HuH-7 (cell line): Measurements from ENCODE around the gene NECTIN4.
"Not testable (repeated sequence)": the region's sequence is repeated elsewhere in the genome, so short reads cannot be mapped to it uniquely, and the experiment has no call there.

ENCODE experiments used
- DNase-seq: peaks from one replicate; pipeline ENCODE4 v3.0.0; 2011; ENCODE audit warnings: low spot score

Gene NECTIN4

GRCh38 chr1:161089251-161089924 is at the start of gene NECTIN4:
TSS of gene NECTIN4 (minus strand) at chr1:161089558. CDS start at chr1:161089296, 262 bp downstream.
- no peak for DNase-seq

GRCh38 chr1:161138431-161138830 is 49.1 kb upstream of the NECTIN4 start:
- DNase-seq = no peak

- no peak for DNase-seq
These were observed 48.5 kb upstream of the NECTIN4 start for GRCh38 chr1:161137881-161138280.

GRCh38 chr1:161133220-161133740 is 43.9 kb upstream of the NECTIN4 start:
- DNase-seq = no peak

GRCh38 chr1:161132410-161133219 is 43.3 kb upstream of the NECTIN4 start, which contains the start of gene DEDD:
TSS of gene DEDD (minus strand) at chr1:161132667. CDS start at chr1:161124462, 8,205 bp downstream.
- DNase-seq = peak; percentile 85

GRCh38 chr1:161131523-161132409 is 42.4 kb upstream of the NECTIN4 start:
- DNase-seq = no peak

GRCh38 chr1:161130266-161130665 is 40.9 kb upstream of the NECTIN4 start:
- DNase-seq = no peak

GRCh38 chr1:161128591-161129420 is 39.4 kb upstream of the NECTIN4 start:
- no peak for DNase-seq

GRCh38 chr1:161127649-161128048 is 38.3 kb upstream of the NECTIN4 start:
- no peak for DNase-seq

GRCh38 chr1:161122967-161123366 is 33.6 kb upstream of the NECTIN4 start:
- DNase-seq = no peak

GRCh38 chr1:161121834-161122233 is 32.5 kb upstream of the NECTIN4 start:
- no peak for DNase-seq

GRCh38 chr1:161121042-161121650 is 31.8 kb upstream of the NECTIN4 start:
- DNase-seq = no peak

- no peak for DNase-seq
These were observed 29.9 kb upstream of the NECTIN4 start for GRCh38 chr1:161119092-161119903.

GRCh38 chr1:161117759-161118581 is 28.6 kb upstream of the NECTIN4 start, which contains the start of the genes NIT1 and PFDN2:
TSS of gene NIT1 (plus strand) at chr1:161118105. CDS start at chr1:161118177, 72 bp downstream.
TSS of gene PFDN2 (minus strand) at chr1:161118037. CDS start at chr1:161118026, 11 bp downstream.
- peak; percentile 80 for DNase-seq

GRCh38 chr1:161115961-161116360 is 26.6 kb upstream of the NECTIN4 start:
- DNase-seq = not testable (repeated sequence)

- DNase-seq = no peak
These were observed 25.9 kb upstream of the NECTIN4 start for GRCh38 chr1:161115132-161115711.

GRCh38 chr1:161114556-161114955 is 25.2 kb upstream of the NECTIN4 start:
- no peak for DNase-seq

- no peak for DNase-seq
These were observed 24.6 kb upstream of the NECTIN4 start for GRCh38 chr1:161113915-161114314.
